Activated T-helper 17 cell treated with anti-CD3 and anti-CD28 coated beads, Interleukin-2, amount 50 U/mL, for 72 hours (primary cell): Measurements from ENCODE around the gene GHITM. TPM values are rescaled to one million over a fixed set of nuclear protein-coding genes. Genes with fewer than 3 reads are reported as not detected.
"Not testable (repeated sequence)": the region's sequence is repeated elsewhere in the genome, so short reads cannot be mapped to it uniquely, and the experiment has no call there.

ENCODE experiments used
- ATAC-seq: fragments of 150-1000 bp; cut with Tn5 transposase; replicated peaks from 2 replicates; pipeline ENCODE4 v1.10.0; 2021; ENCODE audit warnings: mild to moderate bottlenecking, moderate library complexity
- H3K27ac Mint-ChIP-seq: one replicate; pipeline ENCODE4 v1.8.0; 2022; ENCODE audit warnings: mixed read lengths
- H3K27me3 Mint-ChIP-seq: one replicate; pipeline ENCODE4 v1.8.0; 2022; ENCODE audit warnings: mixed read lengths
- H3K36me3 Mint-ChIP-seq: one replicate; pipeline ENCODE4 v1.8.0; 2022; ENCODE audit warnings: low read depth, mild to moderate bottlenecking, mixed read lengths
- H3K4me1 Mint-ChIP-seq: one replicate; pipeline ENCODE4 v1.8.0; 2022; ENCODE audit warnings: mixed read lengths
- H3K4me3 Mint-ChIP-seq: one replicate; pipeline ENCODE4 v1.8.0; 2022; ENCODE audit warnings: mild to moderate bottlenecking, mixed read lengths
- H3K9me3 Mint-ChIP-seq: one replicate; pipeline ENCODE4 v1.8.0; 2022; ENCODE audit warnings: mixed read lengths
- total RNA-seq, 2 donors: library from RNA; stranded (reverse); gene quantifications; one replicate each; pipeline ENCODE4 v1.2.3, GENCODE V29; 2022

Gene GHITM
- total RNA-seq, 2 donors from 2014 or later, result 117 to 179 TPM

DNA sequence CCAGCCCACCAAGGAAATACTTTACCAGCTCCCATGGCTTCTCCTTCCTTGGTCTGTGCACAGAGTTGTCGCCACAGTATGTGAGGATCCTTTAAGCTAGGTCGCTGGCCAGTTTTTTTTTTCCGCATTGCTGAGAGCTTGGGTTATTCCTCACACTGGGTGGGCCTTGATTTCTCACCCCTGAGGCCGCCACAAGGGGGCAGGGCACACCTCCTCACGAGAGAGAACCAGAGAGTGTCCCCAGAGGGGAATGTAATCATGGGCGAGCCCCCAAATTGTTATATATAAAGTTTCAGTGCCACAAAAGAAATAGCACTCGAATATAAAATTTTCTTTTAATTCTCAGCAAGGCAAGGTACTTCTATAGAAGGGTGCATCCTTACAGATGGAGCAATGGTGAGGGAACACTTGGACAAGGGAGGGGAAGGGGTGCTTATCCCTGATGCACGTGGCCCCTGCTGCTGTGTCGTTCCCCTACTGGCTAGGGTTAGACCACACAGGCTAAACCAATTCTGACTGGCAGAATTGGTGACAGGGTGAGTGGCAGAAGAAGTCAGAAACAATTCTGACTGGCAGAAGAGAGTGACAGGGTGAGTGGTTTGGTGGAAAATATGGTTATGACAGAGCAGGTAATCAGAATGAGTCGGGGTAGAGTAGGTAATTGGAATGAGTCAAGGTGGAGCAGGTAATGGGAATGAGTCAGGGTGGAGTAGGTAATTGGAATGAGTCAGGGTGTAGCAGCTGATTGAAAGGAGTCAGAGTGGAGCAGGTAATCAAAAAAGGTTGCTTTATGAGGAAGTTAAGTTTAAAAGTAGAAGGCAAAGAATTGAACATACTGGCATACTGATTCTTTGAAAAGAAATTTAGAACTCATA lies 13.2 kb upstream of the GHITM start:
- peak; percentile 86 for ATAC-seq
- not testable (repeated sequence) for H3K9me3 Mint-ChIP-seq, H3K4me1 Mint-ChIP-seq, H3K36me3 Mint-ChIP-seq, H3K4me3 Mint-ChIP-seq, H3K27ac Mint-ChIP-seq
- peaks cover 17% of the 10 kb centered on the region for H3K27me3 Mint-ChIP-seq

- Mint-ChIP-seq H3K27me3 (peaks cover 19% of the 10 kb centered on the region), H3K9me3 (peaks cover 6% of the 10 kb centered on the region), H3K4me1 (no peaks in the 10 kb centered on the region), H3K27ac (no peak overlapping the region), H3K4me3 (no peak overlapping the region), H3K36me3 (no peaks in the 10 kb centered on the region)
- ATAC-seq, result no peak
Measured at GRCh38 chr10:84126785-84127167, 12.5 kb upstream of the GHITM start.

GRCh38 chr10:84135836-84136235 lies 3.5 kb upstream of the GHITM start:
- no peak overlapping the region for H3K27ac Mint-ChIP-seq
- H3K9me3 Mint-ChIP-seq, result no peaks in the 10 kb centered on the region
- no peak for ATAC-seq
- H3K27me3 Mint-ChIP-seq, result peaks cover 4% of the 10 kb centered on the region
- peaks cover 9% of the 10 kb centered on the region for H3K36me3 Mint-ChIP-seq
- H3K4me1 Mint-ChIP-seq, result peaks cover 5% of the 10 kb centered on the region
- H3K4me3 Mint-ChIP-seq, result no peak overlapping the region

- Mint-ChIP-seq H3K27ac (peak overlapping the region; percentile 99), H3K4me3 (peak overlapping the region; percentile 93), H3K36me3 (peaks cover 28% of the 10 kb centered on the region), H3K4me1 (peaks cover 14% of the 10 kb centered on the region), H3K27me3 (no peaks in the 10 kb centered on the region), H3K9me3 (no peaks in the 10 kb centered on the region)
- no peak for ATAC-seq
Measured at GRCh38 chr10:84137811-84138210, 1.5 kb upstream of the GHITM start.

GRCh38 chr10:84138478-84139125 lies 707 bp upstream of the GHITM start:
- Mint-ChIP-seq H3K27me3 (no peaks in the 10 kb centered on the region), H3K4me1 (peaks cover 14% of the 10 kb centered on the region), H3K4me3 (peak overlapping the region; percentile 93), H3K36me3 (peaks cover 36% of the 10 kb centered on the region), H3K9me3 (no peaks in the 10 kb centered on the region), H3K27ac (peak overlapping the region; percentile 99)
- peak; percentile 78 for ATAC-seq

DNA sequence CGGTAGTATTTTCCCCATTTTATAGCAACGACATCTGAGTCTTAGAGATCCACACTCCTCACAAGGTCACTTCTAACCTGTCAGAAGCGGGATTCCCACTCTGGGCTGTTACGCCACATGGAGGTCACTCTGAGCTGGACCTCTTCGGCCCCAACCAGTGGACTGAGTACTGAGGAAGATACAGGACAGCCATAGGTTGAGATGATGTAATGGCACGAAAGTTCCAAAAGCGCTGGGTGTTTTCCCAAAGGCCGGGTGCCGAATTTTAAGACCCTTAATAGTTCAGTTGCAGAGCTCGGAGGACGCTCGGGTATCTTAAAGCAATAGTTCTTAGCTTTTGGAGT lies 699 bp downstream of the GHITM start:
- Mint-ChIP-seq H3K27ac (peak overlapping the region; percentile 99), H3K9me3 (no peaks in the 10 kb centered on the region), H3K4me3 (peak overlapping the region; percentile 93), H3K4me1 (peaks cover 14% of the 10 kb centered on the region), H3K36me3 (peaks cover 50% of the 10 kb centered on the region), H3K27me3 (no peaks in the 10 kb centered on the region)
- no peak for ATAC-seq

GRCh38 chr10:84147347-84147746 lies 8.0 kb downstream of the GHITM start:
- ATAC-seq, result no peak
- Mint-ChIP-seq H3K27ac (peak overlapping the region; percentile 2), H3K36me3 (peaks cover 93% of the 10 kb centered on the region), H3K4me3 (no peak overlapping the region), H3K4me1 (peaks cover 13% of the 10 kb centered on the region), H3K27me3 (no peaks in the 10 kb centered on the region), H3K9me3 (no peaks in the 10 kb centered on the region)

- not testable (repeated sequence) for H3K27ac Mint-ChIP-seq, ATAC-seq, H3K27me3 Mint-ChIP-seq, H3K4me3 Mint-ChIP-seq, H3K9me3 Mint-ChIP-seq
- Mint-ChIP-seq H3K36me3 (peaks cover 93% of the 10 kb centered on the region), H3K4me1 (peaks cover 13% of the 10 kb centered on the region)
Measured at GRCh38 chr10:84148006-84148597, 8.8 kb downstream of the GHITM start.

DNA sequence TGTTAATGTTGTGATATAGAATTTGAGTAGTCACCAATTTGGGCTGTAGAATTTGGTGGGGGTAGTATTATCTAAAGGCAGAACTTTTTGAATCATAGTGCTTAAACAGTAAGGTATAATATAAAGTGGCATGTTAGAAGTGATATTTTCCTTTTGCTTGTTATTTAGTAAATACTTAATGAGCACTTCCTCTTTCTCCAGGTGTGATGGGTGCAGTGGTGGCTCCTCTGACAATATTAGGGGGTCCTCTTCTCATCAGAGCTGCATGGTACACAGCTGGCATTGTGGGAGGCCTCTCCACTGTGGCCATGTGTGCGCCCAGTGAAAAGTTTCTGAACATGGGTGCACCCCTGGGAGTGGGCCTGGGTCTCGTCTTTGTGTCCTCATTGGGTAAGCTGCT lies 10.5 kb downstream of the GHITM start:
- peaks cover 93% of the 10 kb centered on the region for H3K36me3 Mint-ChIP-seq

DNA sequence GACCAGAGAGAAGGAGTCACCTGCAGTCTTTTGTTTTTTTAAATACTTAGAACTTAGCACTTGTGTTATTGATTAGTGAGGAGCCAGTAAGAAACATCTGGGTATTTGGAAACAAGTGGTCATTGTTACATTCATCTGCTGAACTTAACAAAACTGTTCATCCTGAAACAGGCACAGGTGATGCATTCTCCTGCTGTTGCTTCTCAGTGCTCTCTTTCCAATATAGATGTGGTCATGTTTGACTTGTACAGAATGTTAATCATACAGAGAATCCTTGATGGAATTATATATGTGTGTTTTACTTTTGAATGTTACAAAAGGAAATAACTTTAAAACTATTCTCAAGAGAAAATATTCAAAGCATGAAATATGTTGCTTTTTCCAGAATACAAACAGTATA lies 13.5 kb downstream of the GHITM start:
- no peaks in the 10 kb centered on the region for H3K9me3 Mint-ChIP-seq
- peaks cover 7% of the 10 kb centered on the region for H3K4me1 Mint-ChIP-seq
- H3K4me3 Mint-ChIP-seq, result no peak overlapping the region
- H3K27me3 Mint-ChIP-seq, result no peaks in the 10 kb centered on the region
- H3K36me3 Mint-ChIP-seq, result peaks cover 76% of the 10 kb centered on the region
- peak; percentile 44 for ATAC-seq
- H3K27ac Mint-ChIP-seq, result no peak overlapping the region

More for the DNA sequence above, 10.5 kb downstream of the GHITM start:
- Mint-ChIP-seq H3K4me3 (no peak overlapping the region), H3K27me3 (no peaks in the 10 kb centered on the region), H3K27ac (no peak overlapping the region), H3K9me3 (no peaks in the 10 kb centered on the region), H3K4me1 (peaks cover 13% of the 10 kb centered on the region)
- no peak for ATAC-seq

- H3K4me1 Mint-ChIP-seq, result peaks cover 7% of the 10 kb centered on the region
- no peak for ATAC-seq
- H3K9me3 Mint-ChIP-seq, result no peaks in the 10 kb centered on the region
- H3K27ac Mint-ChIP-seq, result no peak overlapping the region
- no peaks in the 10 kb centered on the region for H3K27me3 Mint-ChIP-seq
- H3K36me3 Mint-ChIP-seq, result peaks cover 55% of the 10 kb centered on the region
- no peak overlapping the region for H3K4me3 Mint-ChIP-seq
Measured at GRCh38 chr10:84155521-84155920, 16.2 kb downstream of the GHITM start.

- no peak for ATAC-seq
- Mint-ChIP-seq H3K9me3 (no peaks in the 10 kb centered on the region), H3K27me3 (no peaks in the 10 kb centered on the region), H3K36me3 (peaks cover 50% of the 10 kb centered on the region), H3K27ac (no peak overlapping the region), H3K4me1 (peaks cover 7% of the 10 kb centered on the region), H3K4me3 (no peak overlapping the region)
Measured at GRCh38 chr10:84156009-84156408, 16.7 kb downstream of the GHITM start.

- H3K36me3 Mint-ChIP-seq, result peaks cover 43% of the 10 kb centered on the region
- H3K27ac Mint-ChIP-seq, result no peak overlapping the region
- peaks cover 7% of the 10 kb centered on the region for H3K4me1 Mint-ChIP-seq
- H3K4me3 Mint-ChIP-seq, result no peak overlapping the region
- peak; percentile 94 for ATAC-seq
- no peaks in the 10 kb centered on the region for H3K27me3 Mint-ChIP-seq
- no peaks in the 10 kb centered on the region for H3K9me3 Mint-ChIP-seq
Measured at GRCh38 chr10:84156768-84157167, 17.5 kb downstream of the GHITM start.

DNA sequence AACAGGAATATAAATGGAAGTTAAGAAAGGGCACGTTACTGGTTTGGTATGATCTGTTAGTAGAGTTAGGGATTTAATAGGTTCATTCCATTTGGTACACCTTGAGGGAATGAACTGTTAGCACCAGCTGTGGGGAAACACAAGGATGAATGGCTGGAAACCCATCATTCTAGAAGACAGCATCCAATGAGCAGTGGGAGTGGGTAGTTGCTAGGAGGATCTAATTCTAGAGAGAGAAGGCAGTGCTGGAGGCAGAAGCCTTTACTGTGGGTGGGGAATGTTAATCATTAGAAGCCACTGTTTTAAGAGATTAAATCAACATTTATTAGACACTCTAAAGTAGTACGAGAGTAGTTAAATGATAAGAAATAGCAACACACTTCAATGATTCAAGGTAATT lies 18.8 kb downstream of the GHITM start:
- Mint-ChIP-seq H3K27me3 (no peaks in the 10 kb centered on the region), H3K4me3 (no peak overlapping the region), H3K36me3 (peaks cover 30% of the 10 kb centered on the region), H3K4me1 (peaks cover 7% of the 10 kb centered on the region), H3K9me3 (no peaks in the 10 kb centered on the region), H3K27ac (no peak overlapping the region)
- ATAC-seq, result no peak

GRCh38 chr10:84158550-84158949 lies 19.2 kb downstream of the GHITM start:
- H3K9me3 Mint-ChIP-seq, result no peaks in the 10 kb centered on the region
- H3K4me3 Mint-ChIP-seq, result no peak overlapping the region
- peaks cover 7% of the 10 kb centered on the region for H3K4me1 Mint-ChIP-seq
- H3K27ac Mint-ChIP-seq, result no peak overlapping the region
- H3K27me3 Mint-ChIP-seq, result no peaks in the 10 kb centered on the region
- H3K36me3 Mint-ChIP-seq, result peaks cover 25% of the 10 kb centered on the region
- ATAC-seq, result no peak
